GM12891 (cell line): ENCODE measurements around the gene VSNL1.

Experiments
- POLR2A ChIP-seq: IDR thresholded peaks from 2 replicates; pipeline ENCODE4 v1.6.1; 2011; ENCODE audit warnings: low read depth, low read length, control low read depth
- TAF1 ChIP-seq: IDR thresholded peaks from 2 replicates; pipeline ENCODE4 v1.6.1; 2011; ENCODE audit warnings: low read depth, low read length, control low read depth

DNA sequence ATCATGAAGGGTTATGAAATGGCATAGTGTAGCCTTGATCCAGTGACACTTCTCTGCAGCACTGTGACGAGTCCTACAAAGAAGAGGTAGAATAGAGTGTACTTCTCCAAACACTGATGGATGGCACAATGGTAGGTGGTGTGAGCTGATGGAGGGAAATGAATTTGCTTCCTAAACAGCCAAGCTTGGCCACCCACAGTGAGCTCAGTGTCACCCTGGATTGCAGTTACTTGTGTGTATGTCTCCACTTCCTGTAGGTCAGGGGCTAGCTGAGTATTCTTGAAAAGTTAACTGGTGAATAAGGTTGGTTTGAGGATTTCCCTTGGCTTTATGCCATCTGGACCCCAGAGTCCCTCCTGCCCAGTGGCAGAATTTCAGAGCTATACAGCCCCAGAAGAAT is 75.9 kb downstream of the VSNL1 start:
- no peak for TF ChIP-seq TAF1
- no peak for TF ChIP-seq POLR2A
